ENCODE results near the gene CYP8B1.

The CYP8B1 gene, protein sequence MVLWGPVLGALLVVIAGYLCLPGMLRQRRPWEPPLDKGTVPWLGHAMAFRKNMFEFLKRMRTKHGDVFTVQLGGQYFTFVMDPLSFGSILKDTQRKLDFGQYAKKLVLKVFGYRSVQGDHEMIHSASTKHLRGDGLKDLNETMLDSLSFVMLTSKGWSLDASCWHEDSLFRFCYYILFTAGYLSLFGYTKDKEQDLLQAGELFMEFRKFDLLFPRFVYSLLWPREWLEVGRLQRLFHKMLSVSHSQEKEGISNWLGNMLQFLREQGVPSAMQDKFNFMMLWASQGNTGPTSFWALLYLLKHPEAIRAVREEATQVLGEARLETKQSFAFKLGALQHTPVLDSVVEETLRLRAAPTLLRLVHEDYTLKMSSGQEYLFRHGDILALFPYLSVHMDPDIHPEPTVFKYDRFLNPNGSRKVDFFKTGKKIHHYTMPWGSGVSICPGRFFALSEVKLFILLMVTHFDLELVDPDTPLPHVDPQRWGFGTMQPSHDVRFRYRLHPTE

DNA sequence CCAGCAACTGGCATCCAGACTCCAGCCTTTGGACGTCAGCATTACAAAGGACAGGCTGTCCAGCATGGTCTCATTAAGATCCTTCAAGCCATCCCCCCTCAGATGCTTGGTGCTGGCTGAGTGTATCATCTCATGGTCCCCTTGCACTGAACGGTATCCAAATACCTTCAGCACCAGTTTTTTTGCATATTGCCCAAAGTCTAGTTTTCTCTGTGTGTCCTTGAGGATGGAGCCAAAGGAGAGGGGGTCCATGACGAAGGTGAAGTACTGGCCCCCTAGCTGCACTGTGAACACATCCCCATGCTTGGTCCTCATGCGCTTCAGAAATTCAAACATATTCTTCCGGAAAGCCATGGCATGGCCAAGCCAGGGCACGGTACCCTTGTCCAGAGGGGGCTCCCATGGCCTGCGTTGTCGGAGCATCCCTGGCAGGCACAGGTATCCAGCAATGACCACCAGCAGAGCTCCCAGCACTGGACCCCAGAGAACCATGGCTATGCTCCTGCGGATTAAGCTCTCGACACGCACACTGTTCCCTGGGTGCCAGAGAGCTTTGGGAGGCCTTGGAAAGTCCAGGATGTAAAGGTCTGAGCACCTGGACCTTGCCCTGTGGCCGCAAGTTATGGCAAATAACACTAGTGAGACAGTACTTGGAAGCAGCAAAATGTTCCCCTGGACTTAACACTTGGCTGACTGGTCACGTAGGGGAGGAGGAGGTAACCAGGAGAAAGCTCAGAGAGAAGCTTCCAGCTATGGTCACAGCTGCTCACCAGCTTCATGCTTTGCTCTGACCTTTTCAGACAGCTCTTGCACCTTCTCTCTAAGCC, at the start of gene CYP8B1:
Gene CYP8B1 (minus strand): TSS at position 555 of the 827 bp plus-strand sequence. CDS start 63 bp downstream, at position 492.
- DNase-seq, result no peak

DNA sequence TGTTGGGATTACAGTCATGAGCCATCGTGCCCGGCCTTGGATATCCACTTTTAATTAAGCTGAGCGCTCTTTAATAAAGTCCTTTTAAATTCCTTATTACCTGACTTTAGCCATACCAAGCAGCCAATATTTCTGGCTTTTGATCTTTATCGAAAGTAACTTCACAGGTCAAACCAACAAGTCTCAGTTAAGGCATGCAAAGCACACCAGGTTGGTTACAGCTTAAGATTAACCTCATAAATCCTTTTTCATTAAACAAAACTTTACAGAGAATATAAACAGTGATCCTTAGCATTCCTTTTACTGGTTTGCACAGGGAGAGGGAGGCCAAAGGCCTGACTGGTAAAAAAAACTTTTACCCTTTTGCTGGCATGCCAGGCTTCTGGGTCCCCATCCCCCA, 47.9 kb upstream of the CYP8B1 start:
- no peak for DNase-seq

DNA sequence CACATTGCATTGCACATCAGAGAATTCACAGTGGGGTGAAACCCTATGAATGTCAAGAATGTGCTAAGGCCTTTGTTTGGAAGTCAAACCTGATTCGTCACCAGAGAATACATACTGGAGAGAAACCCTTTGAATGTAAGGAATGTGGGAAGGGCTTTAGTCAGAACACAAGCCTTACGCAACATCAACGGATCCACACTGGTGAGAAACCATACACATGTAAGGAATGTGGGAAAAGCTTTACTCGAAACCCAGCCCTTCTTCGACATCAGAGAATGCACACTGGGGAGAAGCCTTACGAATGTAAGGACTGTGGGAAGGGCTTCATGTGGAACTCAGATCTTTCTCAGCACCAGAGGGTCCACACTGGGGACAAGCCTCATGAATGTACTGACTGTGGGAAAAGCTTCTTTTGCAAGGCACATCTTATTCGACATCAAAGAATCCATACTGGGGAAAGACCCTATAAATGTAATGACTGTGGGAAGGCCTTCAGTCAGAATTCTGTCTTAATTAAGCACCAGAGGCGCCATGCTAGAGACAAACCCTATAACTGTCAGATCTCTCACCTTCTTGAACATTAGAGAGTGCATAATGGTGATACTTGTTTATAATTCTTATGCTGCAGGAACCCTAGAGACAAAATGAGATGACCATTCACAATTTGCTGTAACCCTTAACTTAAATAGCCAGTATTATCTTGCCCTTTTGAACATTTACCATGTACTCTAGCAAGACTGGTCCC, 39.3 kb upstream of the CYP8B1 start:
- DNase-seq, result no peak

DNA sequence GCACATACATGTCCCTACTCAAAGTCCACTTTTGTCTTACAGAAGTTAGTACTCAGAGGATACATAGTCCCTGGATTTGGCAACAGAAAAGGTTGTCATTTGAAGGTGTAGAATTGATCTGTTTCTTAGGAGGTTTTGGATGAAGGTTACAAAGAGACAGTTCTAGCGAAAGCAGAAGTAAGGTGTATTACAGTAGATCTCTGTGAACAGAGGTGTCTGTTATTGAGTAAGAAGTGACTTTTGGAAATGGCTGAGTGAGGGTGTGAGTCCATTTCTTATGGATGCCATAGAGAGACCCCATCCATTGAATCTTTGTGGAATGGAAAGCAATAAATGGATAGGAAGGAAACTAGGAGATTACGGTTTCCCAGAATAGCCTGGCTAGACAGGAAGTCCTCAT, 35.9 kb upstream of the CYP8B1 start:
- DNase-seq, result no peak

DNA sequence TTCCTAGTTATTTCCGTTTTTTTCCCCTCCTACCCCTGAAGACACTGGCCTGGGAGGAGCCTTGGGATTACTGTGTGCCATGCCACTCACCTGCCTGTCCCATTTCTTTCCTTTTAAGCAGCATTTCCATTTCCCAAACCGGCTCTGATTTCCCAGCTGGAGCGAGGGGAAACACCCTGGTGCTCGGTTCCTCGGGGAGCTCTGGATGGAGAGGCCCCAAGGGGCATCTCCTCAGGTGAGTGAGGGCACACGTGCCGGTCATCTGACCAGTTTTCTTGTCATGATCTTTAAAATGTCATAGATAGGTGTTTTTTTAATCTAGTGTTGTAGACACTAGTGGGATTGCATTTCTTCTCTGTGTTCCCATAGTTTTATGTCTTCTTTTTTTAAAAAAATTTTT, 33.0 kb upstream of the CYP8B1 start:
- no peak for DNase-seq

DNA sequence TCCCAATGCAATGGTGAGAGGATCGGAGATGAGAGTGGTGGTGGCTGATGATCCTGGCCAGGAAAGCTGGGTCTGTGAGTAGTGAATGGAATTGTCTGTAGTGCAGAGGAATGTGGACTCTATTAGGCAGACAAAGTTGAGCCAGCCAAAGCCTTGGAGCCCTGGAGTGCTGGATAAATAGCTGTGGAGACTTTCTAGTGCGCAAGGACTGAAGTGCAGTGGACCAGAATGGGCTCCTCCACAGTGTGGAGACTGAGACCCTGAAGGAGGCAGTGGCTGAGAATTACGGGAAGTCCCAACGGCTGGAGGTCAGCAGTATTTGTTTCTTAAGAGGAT, 31.1 kb upstream of the CYP8B1 start:
- no peak for DNase-seq

DNA sequence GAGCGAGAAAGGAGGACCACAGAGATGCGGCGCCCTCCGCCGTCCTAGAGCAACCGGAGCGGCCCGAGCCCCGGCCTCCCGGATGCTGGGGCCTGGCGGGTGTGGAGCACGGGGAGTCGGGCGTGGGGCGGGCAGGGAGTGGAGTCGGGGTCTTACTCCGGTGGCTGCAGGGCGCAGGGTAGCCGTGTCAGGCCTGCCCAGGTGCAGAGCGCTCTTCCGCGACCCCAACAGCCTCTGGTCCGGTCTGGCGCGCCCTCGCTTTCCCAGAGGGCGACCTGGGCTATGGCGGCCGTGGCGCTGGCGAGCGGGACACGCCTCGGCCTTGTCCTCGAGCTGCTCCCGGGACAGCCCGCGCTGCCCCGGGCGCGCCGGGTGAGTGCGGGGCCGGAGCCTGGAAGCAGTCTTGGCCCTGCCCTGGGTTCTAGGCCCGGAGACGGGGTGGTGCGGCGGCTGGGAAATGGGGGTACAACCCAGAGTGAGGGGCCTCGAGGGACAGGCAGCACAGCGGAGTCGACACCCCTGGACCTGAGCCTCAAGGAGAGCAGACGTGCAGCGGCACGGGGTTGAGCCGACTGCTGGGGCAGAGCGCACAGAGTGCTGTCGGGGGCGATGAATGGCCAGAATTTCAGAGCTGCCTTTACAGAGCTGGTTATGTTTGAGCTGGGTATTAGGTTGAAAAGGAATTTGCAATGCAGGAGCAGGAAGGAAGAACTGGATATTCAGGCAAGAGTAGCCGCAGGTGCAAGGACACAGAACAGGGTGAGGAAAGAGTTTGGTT, 30.6 kb upstream of the CYP8B1 start, which contains the start of gene ZNF662:
Gene ZNF662 (plus strand): TSS at position 73 of the 778 bp plus-strand sequence. CDS start 1,973 bp downstream, outside the sequence.
- no peak for DNase-seq

DNA sequence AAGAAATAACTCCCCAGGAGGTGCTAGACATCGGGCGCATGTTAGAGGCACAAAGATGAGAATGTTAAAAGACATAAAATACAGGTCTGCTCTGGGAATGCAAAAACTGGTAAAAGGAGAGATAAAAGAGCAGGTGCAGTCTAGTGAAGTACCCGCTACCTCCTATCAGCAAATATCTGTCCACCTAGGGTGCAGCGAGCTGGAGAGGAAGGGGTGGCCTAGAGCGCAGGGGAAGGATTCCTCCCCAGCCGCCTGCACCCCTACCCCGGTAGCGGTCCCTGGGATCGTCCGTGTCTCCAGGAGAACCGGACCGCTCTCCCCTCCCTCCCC, 30.0 kb upstream of the CYP8B1 start:
- no peak for DNase-seq

DNA sequence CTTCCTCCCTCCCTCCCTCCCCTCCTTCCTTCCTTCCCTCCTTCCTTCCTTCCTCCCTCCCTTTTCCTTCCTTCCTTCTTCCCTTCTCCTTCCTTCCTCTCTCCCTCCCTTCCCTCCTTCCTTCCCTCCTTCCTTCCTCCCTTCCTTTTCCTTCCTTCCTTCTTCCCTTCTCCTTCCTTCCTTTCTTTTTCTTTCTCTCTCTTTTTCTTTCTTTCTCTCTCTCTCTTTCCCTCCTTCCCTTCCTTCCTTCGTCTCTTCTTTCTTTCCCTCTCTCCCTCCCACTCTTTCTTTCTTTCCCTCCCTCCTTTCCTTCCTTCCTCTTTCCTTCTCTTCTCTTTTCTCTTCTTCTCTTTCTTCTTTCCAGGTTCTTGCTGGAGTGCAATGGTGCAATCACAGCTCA, 28.4 kb upstream of the CYP8B1 start:
- no peak for DNase-seq

DNA sequence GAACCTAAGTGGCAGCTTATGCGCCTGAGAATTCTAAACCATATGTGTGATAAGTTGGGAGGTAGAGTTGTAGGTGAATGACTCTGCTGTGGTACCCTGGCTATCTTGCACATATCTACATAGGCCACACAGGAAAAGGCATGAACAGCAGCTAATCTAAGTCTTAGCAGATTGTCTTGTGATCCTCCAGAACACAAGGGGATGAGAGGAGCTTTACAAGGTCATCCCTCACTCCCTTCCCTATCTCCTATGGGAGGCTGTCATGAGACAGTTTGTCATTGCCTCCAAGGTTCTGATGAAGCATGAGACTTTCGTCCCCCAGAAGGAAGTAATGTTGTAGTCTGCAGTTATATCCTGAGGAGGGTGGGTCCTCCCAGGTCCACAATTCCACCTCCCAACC, 26.6 kb upstream of the CYP8B1 start:
- no peak for DNase-seq

DNA sequence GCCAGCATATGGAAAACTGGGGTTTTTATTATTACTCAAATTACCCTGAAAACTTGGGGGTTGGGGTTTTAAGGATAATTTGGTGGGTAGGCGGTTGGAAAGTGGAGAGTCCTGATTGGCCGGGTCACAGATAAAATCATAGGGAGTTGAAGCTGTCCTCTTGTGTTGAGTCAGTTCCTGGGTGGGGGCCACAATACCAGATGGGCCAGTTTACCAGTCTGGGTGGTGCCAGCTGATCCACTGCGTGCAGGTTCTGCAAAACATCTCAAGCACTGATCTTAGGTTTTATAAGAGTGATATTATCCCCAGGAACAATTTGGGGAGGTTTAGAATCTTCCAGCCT, 25.4 kb upstream of the CYP8B1 start:
- no peak for DNase-seq

DNA sequence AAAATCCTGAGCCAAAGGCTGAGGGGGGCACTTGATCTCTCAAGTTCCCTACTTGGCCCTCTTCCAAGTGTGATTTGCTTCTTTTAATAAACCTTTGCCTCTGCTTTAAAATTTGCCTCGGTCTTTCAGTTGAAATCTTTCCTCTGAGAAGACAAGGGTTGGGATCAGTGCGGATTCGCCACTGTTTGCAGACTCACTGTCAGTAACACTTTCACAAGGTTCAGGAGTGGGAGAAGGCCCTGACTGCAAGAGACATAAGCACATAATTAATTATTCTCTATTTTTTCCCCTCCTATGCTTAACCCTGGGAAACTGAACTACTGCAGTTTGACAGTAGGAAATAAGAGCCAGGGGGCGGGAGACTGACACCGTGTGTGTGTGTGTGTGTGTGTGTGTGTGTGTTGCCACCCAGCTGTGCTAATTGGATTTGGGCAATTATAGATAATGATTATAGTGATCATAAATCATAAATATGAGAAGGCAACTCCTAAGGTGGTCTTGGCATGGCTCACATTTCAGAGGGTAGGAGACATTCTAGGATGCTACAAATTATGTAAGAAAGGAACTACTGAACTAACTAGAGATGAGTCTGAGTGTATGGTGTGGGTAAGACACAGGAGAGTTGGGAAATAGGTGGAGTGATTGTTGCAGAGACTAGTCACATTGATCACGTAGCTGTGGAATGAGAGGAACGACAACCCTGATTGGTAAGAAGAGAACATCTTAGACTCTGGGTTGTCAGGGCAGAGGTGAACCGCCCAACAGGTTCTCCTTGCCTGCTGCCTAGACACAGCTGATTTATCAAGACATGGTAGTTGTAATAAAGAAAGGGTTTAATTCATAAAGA, 24.8 kb upstream of the CYP8B1 start:
- no peak for DNase-seq

DNA sequence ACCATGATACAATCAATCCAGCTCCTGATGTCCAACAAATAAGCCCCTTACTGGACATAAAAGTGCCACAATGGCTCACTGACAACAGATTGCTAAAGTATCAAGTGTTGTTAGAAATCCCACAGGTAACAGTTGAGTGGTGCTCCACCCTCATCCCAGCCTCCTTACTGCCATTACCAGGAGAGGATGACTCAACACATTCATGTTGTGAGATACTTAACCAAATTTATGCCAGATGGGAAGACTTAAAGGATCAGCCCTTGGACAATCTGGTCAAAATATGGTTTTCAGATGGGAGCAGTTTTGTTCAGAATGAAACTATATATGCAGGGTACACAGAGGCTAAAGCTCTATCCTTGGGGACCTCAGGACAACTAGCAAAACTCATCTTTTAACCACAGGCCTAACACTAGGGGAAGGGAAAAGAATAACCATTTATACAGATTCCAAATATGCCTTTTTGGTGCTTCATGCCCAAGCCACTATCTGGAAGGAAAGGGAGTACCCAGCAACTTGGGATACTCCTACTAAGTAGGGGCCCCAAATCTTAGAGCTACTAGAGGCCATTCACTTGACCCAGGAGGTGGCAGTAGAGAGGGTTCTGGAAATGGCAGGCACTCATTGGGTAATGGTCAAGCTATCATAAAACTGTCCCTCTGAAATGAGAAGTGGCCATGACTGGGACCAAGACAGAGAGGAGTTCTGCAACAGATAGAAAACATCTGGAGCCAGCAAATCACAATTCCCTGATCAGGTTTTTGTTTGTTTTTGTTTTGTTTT, 23.4 kb upstream of the CYP8B1 start:
- no peak for DNase-seq

DNA sequence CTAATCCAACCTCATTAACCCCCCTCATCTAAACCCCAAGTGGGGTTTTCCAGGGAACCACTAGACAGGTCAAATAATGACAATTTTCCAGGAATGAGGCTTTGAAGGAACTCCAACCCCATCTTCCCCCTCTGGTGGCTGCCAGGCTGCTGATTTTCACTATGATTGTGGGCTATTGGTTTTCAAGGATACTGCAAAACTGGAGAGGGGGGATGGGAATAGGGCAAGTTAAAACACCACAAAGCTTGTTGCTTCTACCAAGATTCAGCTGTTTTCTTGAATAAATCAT, 19.8 kb upstream of the CYP8B1 start:
- no peak for DNase-seq

DNA sequence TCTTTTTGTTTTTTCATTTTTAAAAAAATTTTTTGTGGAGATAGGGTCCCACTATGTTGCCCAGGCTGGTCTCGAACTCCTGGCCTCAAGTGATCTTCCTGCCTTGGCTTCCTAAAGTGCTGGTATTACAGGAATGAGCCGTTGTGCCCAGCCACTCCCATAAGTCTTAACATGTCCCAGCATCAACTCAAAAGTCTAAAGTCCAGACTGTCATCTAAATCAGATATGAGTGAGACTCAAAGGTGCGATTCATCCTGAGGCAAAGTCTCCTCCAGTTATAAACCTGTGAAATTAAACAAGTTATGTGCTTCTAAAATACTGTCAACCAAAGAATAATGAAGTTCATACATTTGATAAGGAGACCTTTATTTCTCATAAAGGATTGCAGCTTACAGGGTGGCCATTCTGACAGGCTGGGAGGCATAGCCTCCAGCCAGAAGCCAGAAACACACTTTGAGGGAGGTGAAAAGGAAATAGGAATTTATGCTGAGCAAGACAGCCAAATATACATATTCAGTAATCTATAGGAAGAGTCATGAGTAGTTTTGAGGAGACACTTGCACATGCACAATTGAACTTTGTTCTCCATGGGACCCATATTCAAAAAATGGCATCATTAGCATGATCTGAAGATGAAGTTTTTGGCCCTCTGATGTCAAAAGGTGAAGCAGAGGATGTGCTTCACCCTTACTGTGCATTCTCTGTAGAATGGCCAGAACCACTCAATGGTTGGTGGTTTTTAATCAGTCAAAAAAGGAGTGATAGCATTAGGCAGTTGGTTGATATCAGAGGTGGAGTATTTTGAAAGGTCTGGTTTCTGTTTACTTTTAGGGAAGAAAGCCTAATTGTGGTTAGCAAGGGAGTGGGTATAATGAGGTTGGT, 19.3 kb upstream of the CYP8B1 start:
- DNase-seq, result no peak

DNA sequence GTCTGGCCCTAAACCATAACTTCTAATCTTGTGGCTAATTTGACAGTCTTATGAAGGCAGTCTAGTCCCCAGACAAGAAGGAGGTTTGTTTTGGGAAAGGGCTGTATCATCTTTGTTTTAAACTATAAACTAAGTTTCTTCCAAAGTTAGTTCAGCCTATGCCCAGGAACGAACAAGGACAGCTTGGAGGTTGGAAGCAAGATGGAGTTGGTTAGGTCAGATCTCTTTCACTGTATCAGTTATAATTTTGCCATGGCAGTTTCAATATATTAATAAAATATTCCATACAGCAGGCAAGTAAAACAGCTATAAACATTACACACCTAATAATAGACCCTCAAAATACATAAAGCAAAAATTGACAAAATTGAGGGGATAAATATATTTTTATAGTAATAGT, 17.1 kb upstream of the CYP8B1 start:
- DNase-seq, result no peak

DNA sequence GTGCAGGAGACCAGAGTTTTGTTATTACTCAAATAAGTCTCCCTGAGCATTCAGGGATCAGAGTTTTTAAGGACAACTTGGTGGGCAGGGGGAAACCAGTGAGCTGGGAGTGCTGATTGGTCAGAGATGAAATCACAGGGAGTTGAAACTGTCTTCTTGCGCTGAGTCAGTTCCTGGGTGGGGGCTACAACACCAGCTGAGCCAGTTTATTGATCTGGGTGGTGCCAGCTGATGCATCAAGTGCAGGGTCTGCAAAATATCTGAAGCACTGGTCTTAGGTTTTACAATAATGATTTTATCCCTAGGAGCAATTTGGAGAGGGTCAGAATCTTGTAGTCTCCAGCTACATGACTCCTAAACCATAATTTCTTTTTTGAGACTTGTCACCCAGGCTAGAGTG, 16.5 kb upstream of the CYP8B1 start:
- DNase-seq, result no peak

DNA sequence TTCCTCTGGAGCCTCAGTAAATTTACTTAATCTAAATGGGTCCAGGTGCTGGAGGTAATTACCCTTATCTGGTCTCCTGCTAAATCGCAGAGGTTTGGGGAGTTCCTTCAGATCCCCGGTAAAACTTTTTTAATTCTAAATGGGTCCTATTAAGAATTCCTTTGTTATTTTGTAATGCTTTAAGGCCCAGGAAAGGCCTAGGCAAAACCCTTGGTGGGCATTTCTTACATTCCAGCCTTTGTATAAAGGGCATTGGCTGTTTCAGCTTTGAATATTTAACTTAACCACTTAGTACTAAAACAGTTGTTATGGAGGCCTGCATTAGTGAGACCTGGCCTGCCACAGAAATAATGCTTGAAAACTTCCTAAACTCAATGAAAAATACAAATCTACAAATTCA, 15.4 kb upstream of the CYP8B1 start:
- no peak for DNase-seq

DNA sequence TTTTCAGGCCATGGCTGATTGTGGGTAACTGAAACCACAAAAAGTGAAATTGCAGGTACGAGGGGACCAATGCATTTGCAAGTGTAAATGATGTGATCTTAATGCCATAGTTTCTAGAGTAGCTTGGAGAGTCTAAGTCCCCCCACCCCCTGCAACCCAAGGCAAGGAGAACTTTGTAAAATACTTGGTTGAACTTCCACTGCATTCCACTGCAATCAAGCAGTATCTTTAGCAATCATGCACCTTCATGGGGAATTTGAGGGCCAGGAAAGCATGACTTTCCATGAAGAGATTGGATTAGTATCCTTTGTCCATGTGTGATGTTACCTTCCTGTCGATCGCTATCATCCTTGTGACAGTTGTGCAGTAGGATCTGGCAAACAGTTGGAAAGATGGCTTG, 11.4 kb upstream of the CYP8B1 start:
- DNase-seq, result no peak

DNA sequence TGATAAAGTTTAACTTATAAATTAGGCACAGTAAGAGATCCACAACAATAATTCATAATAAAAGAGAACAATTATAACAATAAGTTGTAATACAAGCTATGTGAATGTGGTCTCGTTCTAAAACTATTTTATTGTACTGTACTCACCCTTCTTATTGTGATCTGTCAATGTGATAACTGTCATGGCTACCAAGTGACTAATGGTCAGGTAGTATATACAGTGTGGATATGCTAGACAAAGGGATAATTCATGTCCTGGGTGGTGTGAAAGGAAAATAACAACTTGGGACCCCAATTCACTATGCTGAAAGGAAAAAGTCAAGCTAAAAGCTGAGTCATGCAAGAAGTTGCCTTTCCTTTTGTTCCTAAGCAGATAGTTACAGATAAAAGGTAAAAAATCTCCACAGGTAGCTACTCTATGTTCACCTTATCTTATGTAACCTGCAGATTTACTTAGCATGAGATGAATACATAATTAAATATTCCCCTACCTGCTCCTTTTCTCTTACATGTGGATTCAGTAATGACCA, 10.7 kb upstream of the CYP8B1 start:
- no peak for DNase-seq
